Activated CD4-positive, alpha-beta T cell treated with anti-CD3 and anti-CD28 coated beads, Interleukin-2, amount 50 U/mL, for 48 hours (primary cell): ENCODE measurements around the gene METTL21C.

ENCODE experiments used
- DNase-seq, 2 experiments: peaks; one replicate each; pipeline ENCODE4 v3.0.0-alpha.2; 2020

METTL21C gene

DNA sequence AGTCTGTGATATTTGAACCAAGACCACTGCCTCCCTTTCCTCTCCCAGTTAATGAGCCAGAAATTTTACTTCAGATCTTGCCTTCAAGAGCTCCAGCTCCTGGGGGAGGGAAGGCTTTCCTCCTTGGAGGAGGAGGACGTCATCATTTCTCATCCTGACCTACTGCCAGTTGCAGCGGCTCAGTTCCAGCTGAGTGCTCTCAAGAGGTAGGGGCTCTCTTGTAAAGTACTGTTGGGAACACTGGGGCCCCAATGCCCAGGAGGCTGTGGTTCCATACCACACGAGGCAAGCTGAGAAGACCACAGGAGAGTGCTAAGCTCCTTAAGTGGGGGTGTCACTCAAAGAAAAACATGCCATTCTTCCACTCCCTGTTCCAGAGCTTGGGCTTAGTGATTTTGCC lies 36.2 kb downstream of the METTL21C start:
- DNase-seq, result no peak

DNA sequence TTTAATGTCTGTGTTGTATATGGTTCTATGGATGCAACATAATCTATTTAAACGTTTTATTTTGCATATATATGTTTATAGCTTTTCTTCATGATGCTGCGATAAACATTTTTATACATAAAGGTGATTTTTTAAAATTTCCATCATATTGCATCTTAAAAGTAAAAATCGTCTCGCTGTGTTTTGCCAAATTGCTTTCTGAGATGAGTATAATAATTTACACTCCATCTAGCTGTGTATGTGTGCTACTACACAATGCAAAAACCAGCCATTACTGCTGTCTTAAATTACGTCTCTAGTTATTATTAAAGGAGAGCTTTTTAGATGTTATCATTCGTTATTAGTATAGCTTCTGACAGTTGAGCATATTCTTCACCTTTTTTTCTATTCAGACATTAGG lies 37.2 kb downstream of the METTL21C start:
- no peak for DNase-seq

DNA sequence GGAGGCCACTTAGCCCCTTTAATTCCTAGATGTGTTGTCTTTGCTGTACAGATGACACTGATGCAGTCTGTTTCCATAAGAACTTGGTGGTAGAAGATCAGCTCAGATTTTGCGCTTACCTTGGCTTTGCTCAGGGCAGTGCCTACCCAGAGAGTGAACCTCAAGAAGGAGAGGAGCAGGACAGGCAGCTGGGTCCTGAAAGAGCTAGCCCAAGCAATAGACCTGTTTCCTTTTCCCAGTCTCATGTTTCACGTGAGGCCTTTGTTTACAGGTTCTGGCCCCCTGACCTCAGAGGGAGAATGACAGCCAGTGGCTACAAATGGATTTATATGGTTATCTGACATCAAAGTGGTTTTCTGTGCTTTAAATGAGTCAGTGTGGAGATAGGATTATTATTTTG lies 40.1 kb downstream of the METTL21C start:
- DNase-seq, result no peak

DNA sequence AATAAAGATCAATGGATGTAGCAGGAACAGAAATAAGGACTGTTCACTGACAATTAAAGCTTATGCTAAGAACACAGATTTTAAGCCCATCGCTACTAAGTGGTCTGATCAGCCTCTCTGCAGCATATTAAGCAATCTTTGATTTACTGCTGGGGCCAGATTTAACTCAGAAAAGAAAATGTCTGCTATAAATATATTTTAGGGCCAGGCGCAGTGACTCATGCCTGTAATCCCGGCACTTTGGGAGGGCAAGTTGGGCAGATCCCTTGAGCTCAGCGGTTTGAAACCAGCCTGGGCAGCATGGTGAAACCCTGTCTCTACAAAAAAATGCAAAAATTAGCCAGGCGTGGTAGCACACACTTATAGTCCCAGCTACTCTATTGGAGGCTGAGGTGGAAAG lies 43.0 kb downstream of the METTL21C start:
- no peak for DNase-seq

DNA sequence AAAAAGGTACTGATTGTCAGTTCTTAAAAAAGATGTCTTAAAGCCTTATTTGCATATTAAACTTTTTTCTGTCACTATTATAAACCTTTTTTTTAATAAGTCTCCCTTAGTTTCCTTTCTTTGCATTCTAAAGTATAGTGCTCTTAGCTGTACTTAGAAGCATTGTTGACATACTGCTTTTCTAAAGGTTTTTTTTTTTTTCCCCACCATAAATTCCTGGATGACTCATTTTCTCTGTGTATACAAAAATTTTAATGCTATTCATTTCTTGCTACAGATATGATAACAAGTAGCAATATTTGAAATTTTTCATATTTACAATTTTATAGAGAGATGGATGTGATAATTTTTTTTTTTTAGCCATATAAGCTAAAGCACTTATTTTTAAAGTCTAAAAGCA lies 43.5 kb downstream of the METTL21C start:
- DNase-seq, result no peak

- no peak for DNase-seq
These were observed 44.4 kb downstream of the METTL21C start for GRCh38 chr13:102650444-102650843.

DNA sequence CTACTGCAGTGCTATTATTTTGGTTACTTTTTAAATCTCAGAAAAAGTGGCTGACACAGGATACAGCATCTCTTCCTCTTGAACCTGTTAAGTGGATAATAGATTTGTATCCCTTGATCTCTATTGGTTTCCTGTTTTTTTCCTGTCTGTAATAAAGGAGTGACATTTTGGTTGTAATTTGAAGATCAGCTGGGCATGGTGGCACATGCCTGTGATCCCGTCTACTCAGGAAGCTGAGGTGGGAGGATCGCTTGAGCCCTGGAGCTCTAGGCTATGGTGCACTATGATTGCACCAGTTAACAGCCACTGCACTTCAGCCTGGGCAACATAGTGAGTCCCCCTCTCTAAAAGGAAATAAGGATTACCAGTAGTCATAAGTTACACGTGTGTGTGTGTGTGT lies 46.8 kb downstream of the METTL21C start:
- DNase-seq, result no peak

DNA sequence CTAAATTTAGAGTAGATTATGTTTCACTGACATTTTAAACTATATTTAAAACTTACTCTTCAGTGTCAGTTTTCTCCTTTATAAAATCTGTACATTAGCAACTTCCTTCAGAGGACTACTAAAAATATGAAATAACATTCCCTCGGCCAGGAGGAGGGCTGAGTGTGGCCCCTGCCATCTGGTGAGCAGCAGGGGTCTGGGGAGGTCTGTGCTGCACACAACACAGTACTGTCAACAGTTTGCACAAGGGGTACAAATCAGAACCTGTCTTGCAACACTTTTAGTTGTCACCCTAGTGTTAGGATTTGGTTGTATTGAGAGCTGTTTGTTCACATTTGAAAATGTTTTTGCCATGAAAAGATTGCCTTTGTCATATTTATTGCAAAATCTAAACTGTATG lies 49.1 kb downstream of the METTL21C start:
- DNase-seq, result no peak

DNA sequence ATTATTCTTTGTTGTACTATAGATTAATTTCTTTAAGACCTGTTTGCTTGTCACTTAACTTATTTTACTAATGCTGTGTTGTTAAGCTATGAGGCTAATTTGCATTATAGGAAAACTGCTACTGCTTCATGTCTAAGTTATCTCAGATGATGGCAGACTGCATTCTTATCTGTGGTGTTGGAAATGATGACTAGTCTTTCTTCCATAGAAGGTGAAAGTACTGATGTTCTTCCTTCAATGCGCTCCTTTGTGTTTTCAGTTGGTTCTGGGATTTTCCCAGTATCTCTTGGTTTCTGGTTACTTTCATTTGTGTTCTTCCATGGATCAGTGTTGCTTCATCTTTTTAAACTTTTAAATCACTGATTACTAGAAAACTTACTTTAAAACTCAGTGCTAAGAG lies 51.2 kb downstream of the METTL21C start:
- DNase-seq, result no peak

DNA sequence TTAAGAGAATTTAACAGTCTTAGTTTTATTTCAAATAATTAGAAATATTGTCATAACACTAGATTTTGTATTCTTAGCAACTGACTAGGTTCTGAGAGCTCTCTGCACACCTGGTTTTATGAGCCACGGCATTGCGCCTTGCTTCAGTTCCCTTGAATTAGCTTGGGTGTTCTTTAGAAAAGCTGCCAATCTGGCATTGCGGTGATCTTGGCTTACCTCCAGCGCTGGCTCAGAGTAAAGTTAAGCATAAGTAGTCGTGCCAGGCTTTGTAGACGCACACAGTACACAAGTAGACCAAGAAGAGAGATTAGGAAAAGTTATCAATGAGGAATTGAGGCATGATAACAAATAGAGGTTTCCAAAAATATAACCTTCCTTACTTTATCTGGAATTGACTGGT lies 52.4 kb downstream of the METTL21C start:
- no peak for DNase-seq

- DNase-seq, result no peak
These were observed 52.8 kb downstream of the METTL21C start for GRCh38 chr13:102642029-102642428.

GRCh38 chr13:102638741-102639140 lies 56.1 kb downstream of the METTL21C start:
- DNase-seq, result no peak
